Transverse colon (tissue), 4 donors: ENCODE measurements around the gene MX2. TPM values are rescaled to one million over a fixed set of nuclear protein-coding genes. Genes with fewer than 3 reads are reported as not detected.

Experiments
- DNase-seq: peaks from one replicate; pipeline ENCODE4 v3.0.0-alpha.2; 2019
- H3K27ac ChIP-seq, 4 donors: fragments of 200-600 bp; sonication (generic); 2 replicates each; pipeline ENCODE4 v1.5.1; 2016 to 2018; ENCODE audit warnings: inconsistent platforms in 4 of 4
- H3K27me3 ChIP-seq: fragments of 200-600 bp; sonication (generic); 2 replicates; pipeline ENCODE4 v1.5.1; 2017; ENCODE audit warnings: inconsistent platforms
- H3K36me3 ChIP-seq, 4 donors: fragments of 200-600 bp; sonication (generic); 2 replicates each; pipeline ENCODE4 v1.5.1; 2017 to 2019; ENCODE audit warnings: inconsistent platforms in 4 of 4
- H3K4me1 ChIP-seq, 4 donors: fragments of 200-600 bp; sonication (generic); 2 replicates each; pipeline ENCODE4 v1.5.1; 2017 to 2020; ENCODE audit warnings: inconsistent platforms in 4 of 4
- H3K4me3 ChIP-seq, 4 donors: fragments of 200-600 bp; sonication (generic); 1 replicate in 1 of 4; 2 replicates in 3 of 4; pipeline versions ENCODE4 v1.5.1 to v1.6.1; 2017 to 2019; ENCODE audit warnings: inconsistent platforms in 4 of 4
- H3K9me3 ChIP-seq, 2 donors: fragments of 200-600 bp; sonication (generic); 2 replicates each; pipeline ENCODE4 v1.5.1; 2017 to 2019; ENCODE audit warnings: inconsistent platforms in 2 of 2
- EP300 ChIP-seq: sonication (generic); formaldehyde crosslinking; IDR thresholded peaks from one replicate; pipeline ENCODE4 v1.6.1; 2017; ENCODE audit warnings: antibody characterized with exemption, low read depth
- POLR2A ChIP-seq: fragments of 450-650 bp; IDR thresholded peaks from one replicate; pipeline ENCODE4 v1.6.1; 2016; ENCODE audit warnings: antibody characterized with exemption, mild to moderate bottlenecking, moderate library complexity
- POLR2AphosphoS5 ChIP-seq, 3 donors: sonication (generic); formaldehyde crosslinking; IDR thresholded peaks; one replicate each; pipeline ENCODE4 v1.6.1; 2016; ENCODE audit warnings: antibody characterized with exemption in 3 of 3
- WGBS, 2 donors: methylation state at CpG; one replicate each; pipeline ENCODE4 v1.1.5; 2018; ENCODE audit warnings: low coverage in 1 of 2; 5-methylcytosine and 5-hydroxymethylcytosine counted together
- in situ Hi-C, 4 donors: fragments of 200-750 bp; cut with MboI; loops; one replicate each; pipeline versions ENCODE4 v1.15.0 to v1.15.1; 2017; ENCODE audit warnings: low sequenced_read_pairs in 3 of 4, low pct_ligation_motif_present in 1 of 4, low pct_unique_long_range_greater_than_20kb in 1 of 4
- intact Hi-C: fragments of 100-400 bp; cut with DNase I; formaldehyde crosslinking; loops from one replicate; pipeline ENCODE4 v1.15.1; 2023; ENCODE audit warnings: low total_unique reads
- total RNA-seq, 4 donors: library from RNA; depleted of rRNA; stranded (reverse); fragments of >200 nt; gene quantifications; one replicate each; pipeline ENCODE4 v1.1.0, GENCODE V29; 2016
- TF ChIP-seq, protein P1 (sequence below), 5 experiments: fragments of 200-600 bp in 3 of 5; fragments of 450-650 bp in 2 of 5; sonication (generic) in 3 of 5; IDR thresholded peaks; 1 replicate in 2 of 5; 2 replicates in 3 of 5; pipeline ENCODE4 v1.5.1; 2016 to 2017; ENCODE audit warnings: antibody characterized with exemption in 5 of 5, inconsistent platforms in 3 of 5, mild to moderate bottlenecking in 2 of 5, moderate library complexity in 1 of 5

MX2 gene
- total RNA-seq, 4 donors from 2014 or later, result 3.4 to 16.9 (median 4.1) TPM

DNA sequence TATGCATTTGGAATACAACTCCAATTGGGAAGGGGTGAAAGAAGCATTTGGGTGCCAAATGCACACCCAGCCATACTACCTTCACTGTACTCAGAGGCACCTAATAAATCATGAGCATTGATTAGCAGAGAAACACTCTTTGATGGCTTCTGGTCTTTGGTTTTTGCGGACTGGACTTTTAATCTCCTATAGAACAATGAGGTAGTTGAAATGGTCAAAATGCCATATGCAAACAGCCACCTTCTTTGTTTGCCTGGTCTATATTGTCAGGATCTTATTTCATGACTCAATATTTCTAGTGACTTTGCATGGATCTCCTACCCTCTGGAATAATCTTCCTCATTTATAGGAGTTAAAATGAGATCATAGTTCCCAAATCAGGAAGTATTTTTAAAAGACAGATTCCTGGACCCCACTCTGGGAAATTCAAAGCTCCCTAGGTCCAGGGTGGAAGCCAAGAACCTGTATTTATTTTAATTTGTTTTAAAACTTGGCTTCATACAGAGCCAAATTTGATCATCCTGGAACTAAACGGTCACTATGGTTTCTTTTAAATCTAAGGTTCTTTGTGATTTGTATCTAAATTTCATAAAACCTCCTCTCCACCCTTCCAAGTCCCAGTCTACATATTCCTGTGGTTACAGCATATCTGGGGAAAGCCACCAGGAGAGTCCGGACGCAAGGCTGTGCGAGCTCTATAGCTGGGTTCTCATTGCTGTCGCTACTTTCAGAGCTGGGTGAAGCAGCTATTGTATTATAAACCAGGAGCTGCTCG is 36.5 kb upstream of the MX2 start:
- TF ChIP-seq, protein P1, sequence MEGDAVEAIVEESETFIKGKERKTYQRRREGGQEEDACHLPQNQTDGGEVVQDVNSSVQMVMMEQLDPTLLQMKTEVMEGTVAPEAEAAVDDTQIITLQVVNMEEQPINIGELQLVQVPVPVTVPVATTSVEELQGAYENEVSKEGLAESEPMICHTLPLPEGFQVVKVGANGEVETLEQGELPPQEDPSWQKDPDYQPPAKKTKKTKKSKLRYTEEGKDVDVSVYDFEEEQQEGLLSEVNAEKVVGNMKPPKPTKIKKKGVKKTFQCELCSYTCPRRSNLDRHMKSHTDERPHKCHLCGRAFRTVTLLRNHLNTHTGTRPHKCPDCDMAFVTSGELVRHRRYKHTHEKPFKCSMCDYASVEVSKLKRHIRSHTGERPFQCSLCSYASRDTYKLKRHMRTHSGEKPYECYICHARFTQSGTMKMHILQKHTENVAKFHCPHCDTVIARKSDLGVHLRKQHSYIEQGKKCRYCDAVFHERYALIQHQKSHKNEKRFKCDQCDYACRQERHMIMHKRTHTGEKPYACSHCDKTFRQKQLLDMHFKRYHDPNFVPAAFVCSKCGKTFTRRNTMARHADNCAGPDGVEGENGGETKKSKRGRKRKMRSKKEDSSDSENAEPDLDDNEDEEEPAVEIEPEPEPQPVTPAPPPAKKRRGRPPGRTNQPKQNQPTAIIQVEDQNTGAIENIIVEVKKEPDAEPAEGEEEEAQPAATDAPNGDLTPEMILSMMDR (IDR thresholded peaks at IDR 0.05), result no peak
- TF ChIP-seq POLR2A (no peak), EP300 (no peak), POLR2AphosphoS5 (IDR thresholded peaks at IDR 0.05) (no peak)

DNA sequence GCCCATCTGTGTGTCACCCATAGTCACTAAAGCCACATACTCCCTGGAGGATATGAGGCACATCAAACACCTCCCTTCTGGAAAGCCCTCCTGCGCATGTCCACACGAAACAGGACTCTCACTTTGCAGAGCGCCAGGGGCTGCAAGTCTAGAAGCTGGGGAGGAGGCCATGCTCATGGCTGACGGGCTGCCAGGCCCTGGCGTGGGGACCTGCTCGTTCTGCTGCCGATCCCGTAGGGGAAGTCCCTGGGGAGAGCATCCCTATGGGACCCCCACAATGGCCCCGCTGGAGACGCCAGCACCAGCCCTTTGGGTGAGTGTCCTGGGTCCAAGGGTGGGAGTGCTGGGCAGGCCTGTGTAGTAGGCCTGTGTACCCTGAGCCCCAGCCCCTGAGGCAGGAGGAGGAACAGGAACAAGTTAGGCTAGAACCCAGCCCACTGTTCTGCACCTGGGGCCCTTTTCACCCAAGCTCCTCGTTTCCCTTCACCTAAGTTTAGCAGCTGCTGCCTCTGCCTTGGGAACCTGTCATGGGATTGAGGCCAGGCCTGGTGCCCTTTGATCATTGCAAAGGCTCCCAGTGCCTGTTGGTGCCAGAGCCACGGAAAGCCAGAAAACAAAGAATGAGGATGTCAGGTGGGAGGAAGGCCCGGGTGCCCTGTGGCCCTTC is 35.3 kb upstream of the MX2 start:
- no peaks in the 10 kb centered on the region for H3K4me1 ChIP-seq
- no peak overlapping the region for H3K4me3 ChIP-seq
- H3K27ac ChIP-seq, result no peak overlapping the region
- H3K27me3 ChIP-seq, result no peaks in the 10 kb centered on the region
- no peaks in the 10 kb centered on the region for H3K36me3 ChIP-seq
- WGBS, 2 donors, result 65 to 82% methylated on average over 4 to 8 of the region's 13 CpGs
- DNase-seq, result no peak
- in situ Hi-C loops (no loop called here), intact Hi-C loops (no loop called here)
- no peaks in the 10 kb centered on the region for H3K9me3 ChIP-seq
- TF ChIP-seq, protein P1 (IDR thresholded peaks at IDR 0.05), result no peak
- TF ChIP-seq EP300, result no peak
- no peak for TF ChIP-seq POLR2AphosphoS5 (IDR thresholded peaks at IDR 0.05)
- TF ChIP-seq POLR2A, result no peak

More for the DNA sequence above, 36.5 kb upstream of the MX2 start:
- no peaks in the 10 kb centered on the region for H3K27me3 ChIP-seq
- DNase-seq, result no peak
- H3K4me3 ChIP-seq, result no peak overlapping the region
- no peak overlapping the region for H3K27ac ChIP-seq
- in situ Hi-C loops, result no loop called here
- H3K36me3 ChIP-seq, result no peaks in the 10 kb centered on the region
- no peaks in the 10 kb centered on the region for H3K9me3 ChIP-seq
- intact Hi-C loops, result no loop called here
- H3K4me1 ChIP-seq, result no peaks in the 10 kb centered on the region
- 81 to 85% methylated on average over 2 to 7 of the region's 7 CpGs for WGBS, 2 donors

DNA sequence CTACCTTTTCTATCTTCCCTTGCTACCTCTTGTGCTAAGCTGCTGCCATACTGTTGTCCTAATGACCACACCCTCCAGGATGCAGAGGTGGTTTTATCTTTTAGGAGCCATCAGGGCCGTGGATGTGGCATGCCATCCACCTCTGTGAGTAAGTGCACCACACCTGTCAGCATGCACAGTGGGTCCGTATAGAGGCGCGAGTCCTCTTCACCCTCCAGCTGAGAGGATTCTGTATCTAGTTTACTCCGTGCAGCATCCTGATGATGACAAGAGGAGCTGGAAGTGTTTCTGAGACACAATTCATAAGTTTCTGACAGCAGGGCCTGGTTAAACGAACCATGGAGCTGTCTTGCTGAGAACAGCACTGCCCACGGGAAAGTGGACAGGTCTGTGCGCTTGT is 34.1 kb upstream of the MX2 start:
- DNase-seq, result no peak
- intact Hi-C loops, result no loop called here
- Histone ChIP-seq H3K4me1 (no peaks in the 10 kb centered on the region), H3K27ac (no peak overlapping the region), H3K9me3 (no peaks in the 10 kb centered on the region), H3K27me3 (no peaks in the 10 kb centered on the region), H3K36me3 (no peaks in the 10 kb centered on the region), H3K4me3 (no peak overlapping the region)
- no peak for TF ChIP-seq POLR2AphosphoS5 (IDR thresholded peaks at IDR 0.05)
- in situ Hi-C loops, result no loop called here
- WGBS, 2 donors, result 86% methylated on average over 8 of the region's 8 CpGs; no CpG with 5 or more reads in 1 of the 2 donors

DNA sequence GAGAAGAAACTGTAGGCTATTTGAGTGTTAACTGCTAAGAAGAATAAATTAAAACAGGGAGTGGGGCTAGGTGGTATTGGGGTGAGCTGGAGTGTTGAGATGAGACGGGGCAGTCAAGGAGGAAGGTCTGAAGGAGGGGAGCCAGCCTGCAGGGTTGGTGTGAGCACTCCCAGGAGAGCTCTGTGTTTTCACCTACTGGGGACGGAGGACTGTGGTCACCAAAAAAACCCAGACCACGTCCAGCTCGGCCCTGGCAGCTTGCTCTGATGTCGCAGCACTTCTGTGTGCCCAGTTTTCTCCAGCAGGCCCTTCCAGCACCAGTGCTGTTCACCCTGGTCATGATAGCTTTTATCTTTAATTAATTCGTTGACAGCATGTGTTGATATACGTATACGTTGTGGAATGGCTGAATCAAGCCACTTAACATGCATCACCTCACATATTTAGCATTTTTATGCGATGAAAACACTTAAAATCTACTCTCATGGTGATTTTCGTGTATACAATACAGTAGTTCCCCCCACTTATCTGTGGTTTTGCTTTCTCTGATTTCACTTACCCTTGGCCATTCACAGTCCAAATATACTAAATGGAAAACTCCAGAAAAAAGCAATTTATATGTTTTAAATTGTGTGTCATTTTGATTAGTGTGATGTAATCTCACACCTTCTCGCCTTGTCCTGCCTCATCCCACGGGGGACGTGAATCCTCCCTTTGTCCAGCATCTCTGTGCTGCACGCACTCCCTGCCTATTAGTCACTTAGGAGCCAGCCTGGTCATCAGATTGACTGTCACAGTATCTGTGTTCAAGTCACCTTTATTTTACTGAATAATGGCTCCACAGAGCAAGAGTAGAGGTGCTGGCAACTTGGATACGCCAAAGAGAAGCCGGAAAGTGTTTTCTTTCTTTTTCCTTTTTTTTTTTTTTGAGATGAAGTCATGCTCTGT is 32.9 kb upstream of the MX2 start:
- Histone ChIP-seq H3K9me3 (peaks cover 0 to 2% of the 10 kb centered on the region in 2 donors), H3K36me3 (no peaks in the 10 kb centered on the region), H3K27ac (no peak overlapping the region), H3K4me1 (no peaks in the 10 kb centered on the region), H3K27me3 (no peaks in the 10 kb centered on the region), H3K4me3 (no peak overlapping the region)
- intact Hi-C loops (no loop called here), in situ Hi-C loops (no loop called here)
- no peak for DNase-seq
- TF ChIP-seq POLR2A (no peak), EP300 (no peak), POLR2AphosphoS5 (IDR thresholded peaks at IDR 0.05) (no peak)
- TF ChIP-seq, protein P1 (IDR thresholded peaks at IDR 0.05), result no peak
- WGBS, 2 donors, result 81 to 85% methylated on average over 13 to 16 of the region's 16 CpGs
